ENCODE results near the gene FEZ2.

FEZ2 gene

DNA sequence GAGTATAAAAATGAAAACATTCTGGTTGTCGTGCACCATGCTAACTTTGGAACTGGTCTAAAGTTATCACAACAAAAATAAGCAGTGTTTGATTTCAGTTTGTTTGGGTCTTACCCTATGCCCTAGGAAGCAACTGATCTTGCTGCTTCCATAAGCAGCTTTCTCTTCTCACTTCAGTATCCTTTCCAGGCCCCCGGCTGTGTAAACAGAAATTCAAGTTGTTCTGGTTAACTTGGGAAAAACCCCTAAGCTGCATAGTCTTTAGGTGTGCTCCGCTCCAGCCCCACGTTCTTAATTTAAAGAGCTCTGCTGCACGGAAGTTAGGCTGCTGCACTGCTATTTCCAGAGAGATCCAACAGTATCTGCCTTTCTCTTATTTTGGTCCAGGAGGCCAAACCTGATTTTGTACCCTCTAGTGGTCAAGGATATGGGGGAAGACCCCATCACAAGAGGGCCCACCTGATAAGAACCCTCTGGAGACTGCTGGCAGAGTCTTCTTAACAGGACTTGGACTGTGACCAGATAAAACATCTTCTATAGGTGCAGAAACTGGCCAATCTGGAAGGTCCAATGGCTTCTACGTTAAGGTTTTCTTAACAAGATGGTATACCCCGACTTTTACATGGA is 69.1 kb downstream of the FEZ2 start:
- no peak for DNase-seq (ENCODE audit: low read depth)

DNA sequence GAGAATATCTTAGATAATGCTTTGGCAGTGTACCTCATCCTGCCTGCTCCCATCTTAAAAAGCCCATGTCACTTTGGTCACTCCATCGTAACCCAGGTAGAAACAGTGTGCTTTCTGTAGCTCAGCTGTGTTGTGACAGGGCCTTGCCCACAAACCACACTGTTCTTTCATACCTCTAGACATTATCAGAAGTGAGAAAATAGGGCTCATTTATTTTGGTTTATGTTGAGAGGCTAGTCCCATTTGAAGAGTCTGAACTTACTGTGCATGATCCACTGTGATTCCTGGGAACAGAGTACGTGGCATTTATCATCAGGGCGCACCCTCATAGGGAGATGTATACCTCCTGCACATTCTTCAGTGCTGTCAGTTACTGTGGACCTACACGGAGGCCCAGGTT is 69.7 kb downstream of the FEZ2 start:
- no peak for DNase-seq (ENCODE audit: low read depth)

DNA sequence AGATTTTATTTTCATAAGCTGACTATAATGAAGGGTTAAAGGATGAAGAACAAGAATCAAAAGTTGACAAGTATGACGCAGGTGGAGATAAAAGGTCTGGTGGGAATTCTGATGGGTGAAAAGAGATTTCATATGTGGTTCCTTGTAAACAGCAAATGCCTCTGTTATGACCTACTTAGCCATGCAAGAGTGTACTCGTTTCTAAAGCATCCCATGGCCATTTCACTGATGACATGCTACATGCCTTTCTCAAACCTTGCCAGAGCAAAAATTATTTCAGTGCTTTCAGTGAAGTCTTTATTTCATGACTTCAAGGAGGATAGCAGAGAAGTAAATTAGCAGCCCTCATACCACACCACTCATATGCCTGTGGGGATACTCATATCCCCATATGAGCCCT is 71.7 kb downstream of the FEZ2 start:
- DNase-seq (ENCODE audit: low read depth): no peak

DNA sequence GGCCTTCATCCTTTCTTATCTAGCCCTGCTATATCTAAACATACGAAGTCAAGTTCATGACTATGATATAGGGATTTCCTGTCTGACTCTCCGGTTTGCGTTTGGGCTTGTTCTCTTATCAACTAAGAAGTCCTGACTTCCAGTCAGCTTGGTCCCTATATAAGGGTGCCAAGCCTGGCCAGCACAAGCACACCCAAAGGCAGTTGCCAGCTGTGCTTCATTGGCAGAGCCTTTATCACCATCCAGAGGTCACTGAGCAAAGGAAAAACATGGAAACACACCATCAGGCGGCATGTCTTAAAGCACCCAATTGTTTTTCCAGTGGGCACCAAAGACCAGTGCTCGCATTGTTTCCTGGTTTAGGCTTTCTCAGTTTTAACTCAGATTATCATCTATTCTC is 72.7 kb downstream of the FEZ2 start:
- DNase-seq (ENCODE audit: low read depth): no peak

DNA sequence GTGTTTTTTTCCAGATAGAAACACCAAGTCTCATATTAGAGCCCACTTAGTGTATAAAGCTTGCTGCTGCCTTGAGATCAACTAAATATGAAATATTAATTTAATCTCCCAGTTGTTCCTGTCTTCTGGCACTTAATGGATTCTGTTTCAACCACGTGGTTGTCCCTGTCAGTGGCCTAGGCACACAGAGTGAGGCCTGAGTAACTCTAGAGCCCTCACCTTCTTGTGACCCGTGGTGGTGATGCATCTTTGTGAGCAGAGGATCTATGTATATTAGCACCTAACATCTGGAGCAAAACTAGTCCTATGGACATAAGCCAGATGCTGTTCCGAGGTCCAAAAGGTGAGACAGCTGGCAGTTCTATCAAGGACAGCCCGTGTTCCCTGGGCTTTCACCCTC is 74.8 kb downstream of the FEZ2 start:
- no peak for DNase-seq (ENCODE audit: low read depth)

DNA sequence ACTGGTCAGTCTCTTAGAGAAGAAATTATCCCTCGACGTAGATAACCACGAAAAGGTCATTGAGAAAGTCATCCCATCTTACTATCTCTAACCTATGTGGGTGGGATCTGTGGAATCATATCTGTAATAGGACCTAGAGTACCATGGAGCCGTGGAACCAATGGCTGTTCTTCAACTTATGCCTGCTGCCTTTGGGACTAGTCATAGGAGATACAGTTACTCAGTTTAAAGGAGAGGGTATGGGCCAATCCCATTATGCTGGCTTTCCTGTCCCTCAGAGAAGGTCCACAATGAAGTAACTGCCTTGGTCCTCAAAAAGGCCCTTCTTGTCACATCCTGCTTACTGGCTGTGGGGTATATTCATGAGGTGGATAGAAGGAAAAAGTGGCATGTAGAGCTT is 77.5 kb downstream of the FEZ2 start:
- no peak for DNase-seq (ENCODE audit: low read depth)

DNA sequence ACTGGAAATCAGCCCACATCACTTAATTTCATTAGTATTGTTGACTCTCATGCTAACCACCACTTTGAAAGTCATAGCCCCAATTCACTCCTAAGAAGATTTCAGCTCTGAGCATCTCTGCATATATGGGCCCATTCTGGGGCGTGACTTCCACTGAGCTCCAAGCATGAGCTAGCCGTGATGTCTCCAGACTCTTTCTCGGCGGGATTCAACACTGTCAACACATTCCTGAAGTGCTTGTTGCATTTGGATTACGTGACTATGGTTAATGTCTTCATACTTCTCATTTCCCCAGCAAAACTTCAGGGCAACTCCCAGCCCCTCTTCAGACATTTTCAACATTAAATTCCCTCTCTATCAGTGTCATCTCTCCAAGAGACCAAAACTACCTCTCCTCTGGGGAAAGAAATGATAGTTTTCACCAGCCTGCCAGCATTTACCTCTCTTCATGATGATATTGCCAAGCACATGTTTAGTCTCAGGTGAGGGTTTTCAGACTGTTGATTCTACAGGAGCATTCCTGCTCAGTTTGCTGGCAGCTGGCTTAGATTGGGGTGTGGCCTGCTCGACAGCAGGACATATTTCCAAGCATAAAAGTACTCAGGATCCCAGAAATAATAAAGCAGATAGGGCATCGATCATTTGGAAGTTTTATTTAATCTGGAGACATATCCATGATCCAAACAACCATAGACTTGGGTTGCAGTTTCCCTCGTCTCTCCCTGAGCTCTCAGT is 81.7 kb downstream of the FEZ2 start:
- DNase-seq (ENCODE audit: low read depth): no peak

DNA sequence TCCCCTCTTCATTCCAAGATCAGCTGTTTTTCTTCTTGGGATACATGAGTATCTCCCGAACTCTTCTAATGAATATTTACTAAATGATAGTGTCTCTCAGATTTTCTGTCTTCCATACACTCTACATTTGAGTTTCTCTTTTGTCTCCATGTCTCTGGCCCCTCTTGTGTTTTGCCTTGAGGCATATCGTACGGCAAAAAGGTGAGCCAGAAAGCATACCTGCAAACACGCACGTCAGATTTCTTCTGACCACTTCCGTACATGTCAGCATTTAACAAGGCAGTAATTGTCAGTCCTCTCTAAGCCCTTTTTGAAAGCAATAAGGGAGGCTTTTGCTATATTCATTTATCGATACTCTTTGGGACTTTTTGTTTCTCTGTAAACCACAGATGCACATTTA is 82.4 kb downstream of the FEZ2 start:
- no peak for DNase-seq (ENCODE audit: low read depth)

DNA sequence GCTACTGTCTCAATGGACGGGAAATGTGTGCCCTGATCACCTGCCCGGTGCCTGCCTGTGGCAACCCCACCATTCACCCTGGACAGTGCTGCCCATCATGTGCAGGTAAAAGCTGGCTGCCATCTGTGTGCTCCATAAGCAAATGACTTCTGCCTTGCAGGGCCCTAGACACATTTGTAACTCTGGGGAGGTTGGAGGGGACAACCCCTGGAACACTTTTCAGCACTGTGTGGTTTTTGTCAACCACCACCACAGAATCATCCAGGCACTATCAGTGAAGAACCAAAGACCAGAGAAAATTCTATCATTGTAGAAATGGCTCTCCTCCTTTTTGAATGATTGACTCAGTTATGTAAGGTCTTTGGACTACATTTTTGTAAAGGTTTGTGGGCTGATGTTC is 84.3 kb downstream of the FEZ2 start:
- no peak for DNase-seq (ENCODE audit: low read depth)

DNA sequence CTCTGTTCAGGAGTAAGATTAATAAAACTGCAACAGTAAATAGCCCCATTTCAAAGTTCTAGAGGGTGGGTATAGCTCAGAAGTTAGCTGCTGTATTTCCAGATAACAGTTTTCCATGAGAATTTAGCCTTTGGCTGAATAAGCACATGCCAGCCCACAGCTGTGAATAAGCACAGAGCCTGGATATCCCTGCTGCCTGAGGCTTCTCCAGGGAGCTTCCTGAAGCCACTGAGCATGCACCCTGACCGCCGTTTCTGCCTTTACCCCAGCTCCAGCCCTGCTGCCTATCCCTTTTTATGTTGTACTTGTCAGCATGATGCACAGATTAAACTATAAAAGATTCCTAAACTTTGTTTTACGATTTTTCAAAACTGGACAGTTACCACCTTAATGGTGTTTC is 85.3 kb downstream of the FEZ2 start:
- no peak for DNase-seq (ENCODE audit: low read depth)

DNA sequence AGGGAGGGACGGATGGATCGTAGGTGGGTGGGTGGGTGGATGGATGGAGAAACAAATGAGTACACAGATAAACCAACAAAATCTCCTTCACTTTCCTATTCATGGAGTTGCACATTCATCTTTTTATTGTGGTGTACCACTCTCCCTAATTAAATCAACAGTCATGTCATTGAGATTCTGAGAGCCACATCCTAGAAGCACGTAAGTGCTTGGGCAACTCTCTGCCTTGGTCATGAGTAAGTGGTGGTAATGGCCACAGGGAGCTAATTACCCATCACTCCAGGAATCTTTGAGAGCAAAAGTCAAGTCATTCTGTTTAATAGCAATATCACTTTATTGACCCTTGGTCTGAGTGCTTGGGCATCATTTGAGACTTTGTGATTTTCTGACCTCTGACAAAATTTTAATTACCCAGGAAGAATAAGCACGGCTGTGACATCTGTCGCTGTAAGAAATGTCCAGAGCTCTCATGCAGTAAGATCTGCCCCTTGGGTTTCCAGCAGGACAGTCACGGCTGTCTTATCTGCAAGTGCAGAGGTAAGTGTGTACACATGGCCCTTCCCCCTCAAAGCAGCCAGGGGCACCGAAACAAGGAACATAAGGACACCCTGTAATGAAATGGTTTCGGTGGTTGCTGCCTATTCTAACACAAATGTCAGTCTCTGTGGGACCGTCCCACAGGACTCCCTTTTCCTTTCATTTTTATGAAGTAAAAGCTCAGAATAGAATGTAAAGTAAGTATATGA is 85.9 kb downstream of the FEZ2 start:
- DNase-seq (ENCODE audit: low read depth): no peak

DNA sequence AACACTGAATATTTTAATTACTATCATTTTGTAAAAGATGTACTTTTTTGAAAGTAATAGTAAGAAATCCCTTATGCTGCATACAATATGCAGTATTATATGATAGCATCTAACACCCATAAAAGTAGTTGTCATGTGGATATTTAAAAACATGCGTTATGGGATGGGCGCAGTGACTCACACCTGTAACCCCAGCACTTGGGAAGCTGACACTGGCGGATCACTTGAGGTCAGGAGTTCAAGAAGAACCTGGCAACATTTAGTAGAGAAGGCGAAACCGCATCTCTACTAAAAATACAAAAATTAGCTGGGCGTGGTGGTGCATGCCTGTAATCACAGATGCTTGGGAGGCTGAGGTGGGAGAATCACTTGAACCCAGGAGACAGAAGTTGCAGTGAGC is 88.9 kb downstream of the FEZ2 start:
- DNase-seq (ENCODE audit: low read depth): no peak

DNA sequence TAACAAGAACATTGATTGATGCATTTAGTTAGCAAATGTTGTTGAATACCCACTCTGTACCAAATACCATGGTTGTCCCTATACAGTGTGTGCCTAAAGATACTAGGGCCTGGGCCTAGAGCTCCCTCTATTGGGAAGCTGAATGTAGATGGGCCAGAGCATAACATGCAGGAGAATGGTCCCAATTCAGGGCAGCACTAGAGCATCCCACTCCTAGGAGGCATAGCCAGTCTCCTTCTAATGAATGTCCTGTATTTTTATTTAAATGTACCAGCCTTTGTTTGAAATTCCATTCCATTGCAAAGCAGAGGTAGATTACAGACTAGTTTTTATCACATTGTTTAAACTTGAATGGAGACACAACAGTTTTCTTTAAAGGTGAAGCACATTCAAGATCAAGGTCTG is 90.6 kb downstream of the FEZ2 start:
- no peak for DNase-seq (ENCODE audit: low read depth)

Measured in activated T-helper 9 cell treated with anti-CD3 and anti-CD28 coated beads, Interleukin-2, amount 50 U/mL, for 16 hours (primary cell).